GM12878 (cell line): ENCODE data around the gene NR6A1. TPM values are rescaled to one million over a fixed set of nuclear protein-coding genes. Genes with fewer than 3 reads are reported as not detected.
A peak's percentile ranks its signal among the peaks of the same experiment; 100 is the strongest.

ENCODE experiments used
- ATAC-seq: fragments of 200-7000 bp; cut with Tn5 transposase; 3 replicates; pipeline ENCODE4 v1.9.1; 2020; ENCODE audit warnings: mild to moderate bottlenecking, moderate library complexity
- BruUV-seq: library from RNA; stranded (reverse); fragments of 400-500 nt; replicated peaks from 2 replicates; lab custom pipeline; 2021; lab: Mats Ljungman, UMichigan
- CTCF ChIA-PET: fragments of 300-600 bp; sonication (Branson Sonifier 250); formaldehyde crosslinking; extraction: SDS; loops from one replicate; lab custom pipeline; 2021; ENCODE audit warnings: inconsistent platforms; lab: Yijun Ruan, JAX
- POLR2A ChIA-PET: fragments of 350-600 bp; formaldehyde crosslinking; extraction: SDS; loops from one replicate; lab custom pipeline; 2021; ENCODE audit warnings: inconsistent platforms; lab: Charles Lee
- RAD21 ChIA-PET: fragments of 300-600 bp; sonication (Branson Sonifier 250); formaldehyde crosslinking; loops from one replicate; lab custom pipeline; 2023; ENCODE audit warnings: antibody characterized with exemption; ENCODE audit not compliant: unreplicated experiment; lab: Charles Lee
- SMC1A ChIA-PET: fragments of 300-600 bp; sonication (Branson Sonifier 250); formaldehyde crosslinking; loops from one replicate; lab custom pipeline; 2023; ENCODE audit not compliant: unreplicated experiment, uncharacterized antibody; lab: Charles Lee
- DNase-seq: peaks from one replicate; pipeline ENCODE4 v3.0.0-alpha.2; 2011; ENCODE audit warnings: low read depth, low spot score
- FAIRE-seq: peaks from 3 replicates; lab custom pipeline; 2011; peaks lifted over from hg19 to GRCh38; lab: Jason Lieb, UNC
- H2AFZ ChIP-seq: 2 replicates; pipeline ENCODE4 v1.6.0; 2011; ENCODE audit warnings: low read depth, low read length, control low read depth; ENCODE audit not compliant: control insufficient read depth
- H3K27ac ChIP-seq: 2 replicates; pipeline ENCODE4 v1.5.1; 2011; ENCODE audit warnings: control low read depth; ENCODE audit not compliant: control insufficient read depth, insufficient read depth
- H3K27me3 ChIP-seq, 2 experiments: replicated peaks in 1 of 2; 2 replicates each; pipeline versions ENCODE4 v1.6.0 to v1.6.1; 2011; ENCODE audit warnings: low read length in 1 of 2; ENCODE audit not compliant: control insufficient read depth in 2 of 2, insufficient read depth in 2 of 2
- H3K36me3 ChIP-seq, 2 experiments: 2 replicates each; pipeline ENCODE4 v1.5.1; 2011; ENCODE audit warnings: low read length in 1 of 2; ENCODE audit not compliant: control insufficient read depth in 2 of 2, insufficient read depth in 2 of 2
- H3K4me1 ChIP-seq: 2 replicates; pipeline ENCODE4 v1.6.1; 2011; ENCODE audit warnings: mild to moderate bottlenecking, low read length, moderate library complexity, mixed read lengths; ENCODE audit not compliant: control insufficient read depth, insufficient read depth
- H3K4me2 ChIP-seq: 2 replicates; pipeline ENCODE4 v1.6.0; 2011; ENCODE audit warnings: control low read depth; ENCODE audit not compliant: control insufficient read depth, insufficient read depth
- H3K4me3 ChIP-seq: fragments of 200-600 bp; sonication (generic); 2 replicates; pipeline ENCODE4 v1.5.1; 2016
- H3K79me2 ChIP-seq: 2 replicates; pipeline ENCODE4 v1.6.0; 2011; ENCODE audit warnings: low read length; ENCODE audit not compliant: control insufficient read depth, insufficient read depth
- H3K9ac ChIP-seq: 2 replicates; pipeline ENCODE4 v1.8.0; 2011; ENCODE audit warnings: low read length, control low read depth, mixed read lengths; ENCODE audit not compliant: control insufficient read depth, insufficient read depth
- H3K9me3 ChIP-seq: replicated peaks from 3 replicates; pipeline ENCODE4 v1.5.1; 2011; ENCODE audit warnings: mild to moderate bottlenecking, low read length; ENCODE audit not compliant: control insufficient read depth, insufficient read depth
- H4K20me1 ChIP-seq: 2 replicates; pipeline ENCODE4 v1.6.0; 2011; ENCODE audit not compliant: control insufficient read depth, insufficient read depth
- ESRRA ChIP-seq: IDR thresholded peaks from 2 replicates; pipeline ENCODE4 v1.6.1; 2012; ENCODE audit warnings: mild to moderate bottlenecking, low read length, improper control_type of control experiment
- HSF1 ChIP-seq: fragments of 150-350 bp; IDR thresholded peaks from 2 replicates; pipeline ENCODE4 v1.6.1; 2014; ENCODE audit warnings: mild to moderate bottlenecking, low read depth, low read length
- NFYA ChIP-seq: IDR thresholded peaks from 2 replicates; pipeline ENCODE4 v1.6.1; 2011; ENCODE audit warnings: low read depth, mild to moderate bottlenecking, low read length, improper control_type of control experiment, borderline replicate concordance
- NR2F1 ChIP-seq: fragments of 450-650 bp; conservative IDR thresholded peaks from 2 replicates; pipeline ENCODE4 v1.6.1; 2017; ENCODE audit warnings: mild to moderate bottlenecking
- WGBS: methylation state at CpG from one replicate; pipeline ENCODE4 v1.1.6; 2016; ENCODE audit warnings: low lambda C conversion rate; ENCODE audit not compliant: insufficient replicate concordance, insufficient coverage; ENCODE audit errors: missing lambda C conversion rate; 5-methylcytosine and 5-hydroxymethylcytosine counted together
- in situ Hi-C: fragments of 300-500 bp; cut with MboI; formaldehyde crosslinking; loops from 9 replicates; pipeline ENCODE4 v1.14.3; 2018; ENCODE audit warnings: mixed read lengths
- intact Hi-C: fragments of 100-400 bp; cut with micrococcal nuclease; formaldehyde crosslinking; loops from one replicate; pipeline ENCODE4 v1.14.2; 2022; ENCODE audit not compliant: unreplicated experiment
- polyA plus RNA-seq, 11 experiments: library from polyadenylated mRNA; depleted of rRNA in 4 of 11; unstranded in 6 of 11; stranded (reverse) in 5 of 11; fragments of >200 nt; fragmentation: Nextera tagmentation in 4 of 11; fragmentation: Illumina TruSeq in 1 of 11; extraction: Ambion mirVana in 4 of 11; extraction: Trizol in 1 of 11; gene quantifications; 1 replicate in 1 of 11; 2 replicates in 10 of 11; pipeline versions ENCODE4 v1.2.1 to v1.2.3, GENCODE V29; 2011 to 2016; ENCODE audit warnings: inconsistent platforms in 2 of 11, missing spikeins in 2 of 11, low read depth in 1 of 11
- total RNA-seq, 4 experiments: library from RNA; depleted of rRNA in 3 of 4; stranded (reverse); fragments of >200 nt in 3 of 4; fragmentation: Illumina TruSeq in 1 of 4; extraction: Trizol in 1 of 4; gene quantifications; 2 replicates each; pipeline versions ENCODE4 v1.2.1 to v1.2.3, GENCODE V29; 2013 to 2021
- TF ChIP-seq, protein P1 (sequence below): IDR thresholded peaks from 2 replicates; pipeline ENCODE4 v1.6.1; 2011; ENCODE audit warnings: low read depth, low read length, improper control_type of control experiment, borderline replicate concordance

The NR6A1 gene
- total and polyA plus RNA-seq, 10 of the 15 experiments (the other 5 are each of a cell fraction or from before 2014, with no cell fraction given), result 1.2 to 9.2 (median 4.6) TPM

GRCh38 chr9:124486778-124487259 lies 284.3 kb downstream of the NR6A1 start:
- Histone ChIP-seq H3K9me3 (no peaks in the 10 kb centered on the region), H3K9ac (no peak overlapping the region), H3K79me2 (no peaks in the 10 kb centered on the region), H3K4me1 (no peaks in the 10 kb centered on the region), H4K20me1 (no peaks in the 10 kb centered on the region), H3K4me2 (no peak overlapping the region), H3K27ac (no peak overlapping the region), H3K36me3 (no peaks in the 10 kb centered on the region), H3K27me3 (peaks cover 2% of the 10 kb centered on the region in 2 experiments; a peak in 2 of 4 replicates), H2AFZ (no peak overlapping the region), H3K4me3 (no peak overlapping the region)
- WGBS, result 51% methylated on average over 17 of the region's 17 CpGs
- intact Hi-C loops (no loop called here), in situ Hi-C loops (no loop called here)
- ChIA-PET CTCF (no interaction called here), RAD21 (no interaction called here), SMC1A (no interaction called here), POLR2A (no interaction called here)
- DNase-seq (no peak), FAIRE-seq (no peak), ATAC-seq (no peak)
- BruUV-seq, result no TSS peak
- TF ChIP-seq HSF1, result no peak
- TF ChIP-seq, protein P1, sequence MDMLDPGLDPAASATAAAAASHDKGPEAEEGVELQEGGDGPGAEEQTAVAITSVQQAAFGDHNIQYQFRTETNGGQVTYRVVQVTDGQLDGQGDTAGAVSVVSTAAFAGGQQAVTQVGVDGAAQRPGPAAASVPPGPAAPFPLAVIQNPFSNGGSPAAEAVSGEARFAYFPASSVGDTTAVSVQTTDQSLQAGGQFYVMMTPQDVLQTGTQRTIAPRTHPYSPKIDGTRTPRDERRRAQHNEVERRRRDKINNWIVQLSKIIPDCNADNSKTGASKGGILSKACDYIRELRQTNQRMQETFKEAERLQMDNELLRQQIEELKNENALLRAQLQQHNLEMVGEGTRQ, result no peak

- in situ Hi-C loops (no loop called here), intact Hi-C loops (no loop called here)
- Histone ChIP-seq H3K4me3 (no peak overlapping the region), H3K27me3 (peaks cover 2% of the 10 kb centered on the region in 2 experiments; a peak in 2 of 4 replicates), H3K36me3 (no peaks in the 10 kb centered on the region), H2AFZ (no peak overlapping the region), H3K9me3 (no peaks in the 10 kb centered on the region), H3K4me1 (no peaks in the 10 kb centered on the region), H3K27ac (no peak overlapping the region), H3K9ac (no peak overlapping the region), H3K4me2 (no peak overlapping the region), H3K79me2 (no peaks in the 10 kb centered on the region), H4K20me1 (no peaks in the 10 kb centered on the region)
- ATAC-seq (no peak), FAIRE-seq (no peak), DNase-seq (no peak)
- TF ChIP-seq NFYA (no peak), ESRRA (no peak), NR2F1 (0 out of 2 replicates have a peak, but pooled peaks have one; percentile 35)
- RAD21 ChIA-PET, result interaction anchor here (0.7 kb wide), 1 partner anchor 112 kb away, joined by 4 read pairs; no protein-coding TSS in a partner anchor
- CTCF ChIA-PET, result no interaction called here
- POLR2A ChIA-PET, result no interaction called here
- SMC1A ChIA-PET, result no interaction called here
- BruUV-seq, result no TSS peak
- 38% methylated on average over 11 of the region's 15 CpGs for WGBS
These were observed 285.2 kb downstream of the NR6A1 start for GRCh38 chr9:124485936-124486335.
